HG02678 (cell line): Measurements from ENCODE around the gene WNT3.
"Not testable (repeated sequence)": the region's sequence is repeated elsewhere in the genome, so short reads cannot be mapped to it uniquely, and the experiment has no call there.

ENCODE experiments used
- ATAC-seq: cut with Tn5 transposase; IDR thresholded peaks from one replicate; pipeline ENCODE4 v1.9.1; 2021; ENCODE audit warnings: mild to moderate bottlenecking, moderate library complexity; ENCODE audit not compliant: unreplicated experiment

WNT3 gene

GRCh38 chr17:46815474-46816353 is 2.8 kb downstream of the WNT3 start:
- ATAC-seq, result no peak

GRCh38 chr17:46814446-46814845 is 4.0 kb downstream of the WNT3 start:
- no peak for ATAC-seq

GRCh38 chr17:46813920-46814319 is 4.6 kb downstream of the WNT3 start:
- no peak for ATAC-seq

DNA sequence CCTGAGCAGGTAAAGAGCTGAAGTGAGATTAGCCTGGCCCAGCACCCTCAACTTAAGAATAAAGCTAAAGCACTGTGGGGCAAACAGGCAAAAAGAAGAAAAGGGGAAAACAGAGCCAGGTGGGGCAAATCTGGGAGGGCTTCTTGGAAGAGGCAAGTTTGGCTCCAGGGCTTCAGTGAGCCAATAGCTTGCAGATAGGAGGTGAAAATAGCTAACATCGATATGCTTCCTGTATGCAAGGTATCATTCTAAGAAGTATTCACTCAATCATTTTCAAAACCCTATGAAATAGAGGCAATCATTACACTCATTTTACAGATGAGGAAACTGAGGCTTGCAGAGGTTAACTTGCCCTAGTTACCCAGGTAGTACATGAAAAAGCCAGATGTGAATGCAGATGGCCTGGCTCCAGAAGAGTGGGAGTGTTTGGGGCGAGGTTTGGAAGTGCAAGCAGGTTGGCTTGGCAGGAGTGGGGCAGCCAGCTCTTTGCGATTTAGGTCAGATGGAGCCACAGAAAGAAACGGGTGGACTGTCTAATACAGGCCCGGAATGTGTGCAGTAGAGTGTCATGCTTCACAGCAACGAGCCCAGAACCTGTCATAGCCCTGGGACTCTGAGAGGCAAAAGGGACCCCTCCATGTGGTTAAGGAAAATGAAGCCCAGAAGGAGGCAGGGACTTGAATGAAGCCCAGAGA is 5.7 kb downstream of the WNT3 start:
- no peak for ATAC-seq

DNA sequence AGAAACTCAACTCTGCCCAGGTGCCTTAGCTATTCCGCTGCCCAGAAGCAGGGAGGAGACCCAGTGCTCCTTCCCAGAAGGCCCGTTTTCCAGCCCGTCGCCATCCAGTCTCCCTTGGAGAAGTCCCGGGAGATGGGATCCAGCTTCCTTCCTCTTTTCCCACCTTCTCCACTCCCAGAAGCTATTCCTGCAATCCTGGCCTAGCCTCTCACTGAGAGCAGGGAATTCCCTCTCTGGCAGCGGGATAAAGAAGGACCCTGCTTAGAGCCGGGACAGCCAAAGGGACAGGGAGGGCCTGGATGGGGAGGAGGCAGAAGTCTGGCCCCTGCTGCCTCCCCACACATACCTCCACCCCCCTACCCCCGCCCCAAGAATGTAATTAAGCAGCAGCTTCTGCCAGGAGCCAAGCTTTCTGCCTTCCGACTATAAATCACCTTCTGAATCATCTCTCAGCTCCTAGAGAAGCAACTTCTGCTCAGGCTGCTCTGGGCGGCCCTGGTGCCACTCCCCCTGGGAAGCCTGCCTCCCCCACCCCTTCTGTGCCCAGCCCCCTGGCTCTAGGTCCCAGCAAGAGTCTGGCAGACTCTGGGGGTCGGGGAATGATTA is 6.4 kb downstream of the WNT3 start:
- no peak for ATAC-seq

DNA sequence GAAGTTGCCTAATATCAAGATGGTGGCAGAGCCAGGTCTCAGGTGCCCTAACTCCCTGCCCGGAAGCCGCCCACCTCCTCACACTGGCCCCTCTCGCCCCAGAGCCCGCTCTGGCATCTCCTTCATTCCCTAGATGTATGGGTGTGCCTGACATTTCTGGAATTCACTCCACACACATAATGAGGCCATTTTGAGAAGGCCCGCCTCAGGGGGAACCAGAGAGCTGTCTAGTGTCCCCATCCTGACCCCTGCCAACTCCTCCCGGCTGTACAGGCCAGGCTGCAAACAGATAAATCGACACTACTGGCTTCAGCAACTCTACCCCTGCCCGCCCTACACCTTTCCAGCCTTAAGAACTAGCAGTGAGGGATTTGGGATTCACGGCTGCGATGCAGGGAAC is 7.7 kb downstream of the WNT3 start:
- no peak for ATAC-seq

- no peak for ATAC-seq
These were observed 9.4 kb downstream of the WNT3 start for GRCh38 chr17:46809110-46809571.

DNA sequence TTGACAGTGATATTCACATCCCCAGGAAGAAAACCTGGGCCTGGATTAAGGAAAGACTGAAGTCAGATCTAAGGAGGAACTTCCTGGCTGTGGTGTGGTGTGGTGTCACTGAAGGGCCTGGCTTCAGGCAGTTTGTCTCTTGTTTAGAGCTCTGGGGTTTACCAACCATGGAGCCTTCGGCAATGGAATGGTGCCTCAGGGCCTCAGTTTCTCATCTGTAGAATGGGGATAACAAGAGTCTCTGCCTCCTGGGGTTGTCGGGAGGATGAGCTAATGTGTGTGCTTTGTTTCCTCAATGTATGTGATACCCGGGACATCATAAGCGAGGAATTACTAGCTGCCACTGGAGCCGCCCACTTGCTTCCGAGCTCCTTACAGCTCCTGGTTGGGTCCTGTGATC is 12.7 kb downstream of the WNT3 start:
- no peak for ATAC-seq

DNA sequence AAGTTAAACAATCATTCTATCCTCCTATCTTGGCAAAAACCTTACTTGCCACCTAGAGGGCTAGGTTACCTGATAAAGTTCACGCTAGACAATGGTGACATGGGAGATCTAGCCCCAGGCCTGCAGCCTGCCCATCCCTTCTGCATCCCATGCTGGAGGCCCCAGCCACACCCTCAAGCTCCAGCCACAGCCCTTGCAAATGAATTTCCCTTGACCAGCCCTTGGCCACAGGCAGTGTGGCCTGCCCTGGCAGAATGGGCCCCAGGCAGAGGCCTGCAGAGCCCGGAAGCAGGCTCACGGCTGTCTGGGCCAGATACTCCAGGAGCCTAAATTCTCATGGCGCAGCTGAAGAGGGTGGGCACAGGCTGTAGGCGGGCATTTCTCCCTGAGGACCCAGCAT is 14.9 kb downstream of the WNT3 start:
- no peak for ATAC-seq

DNA sequence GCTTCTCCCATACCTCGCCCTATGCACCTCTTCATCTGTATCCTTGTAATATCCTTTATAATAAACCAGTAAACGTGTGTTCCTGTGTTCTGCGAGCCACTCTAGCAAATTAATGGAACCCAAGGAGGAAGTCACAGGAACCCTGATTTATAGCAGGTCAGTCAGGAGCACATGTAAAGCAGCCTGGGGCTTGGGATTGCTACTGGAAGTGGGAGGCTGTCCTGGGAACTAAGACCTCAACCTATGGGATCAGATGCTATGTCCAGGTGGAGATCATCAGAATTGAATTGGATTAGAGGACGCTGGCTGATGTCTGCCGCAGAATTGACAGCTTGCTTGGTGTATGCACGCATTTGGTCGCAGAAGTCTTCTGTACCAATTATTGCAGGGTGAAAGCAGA is 15.7 kb downstream of the WNT3 start:
- ATAC-seq, result no peak

- no peak for ATAC-seq
These were observed 17.9 kb downstream of the WNT3 start for GRCh38 chr17:46800573-46800972.

DNA sequence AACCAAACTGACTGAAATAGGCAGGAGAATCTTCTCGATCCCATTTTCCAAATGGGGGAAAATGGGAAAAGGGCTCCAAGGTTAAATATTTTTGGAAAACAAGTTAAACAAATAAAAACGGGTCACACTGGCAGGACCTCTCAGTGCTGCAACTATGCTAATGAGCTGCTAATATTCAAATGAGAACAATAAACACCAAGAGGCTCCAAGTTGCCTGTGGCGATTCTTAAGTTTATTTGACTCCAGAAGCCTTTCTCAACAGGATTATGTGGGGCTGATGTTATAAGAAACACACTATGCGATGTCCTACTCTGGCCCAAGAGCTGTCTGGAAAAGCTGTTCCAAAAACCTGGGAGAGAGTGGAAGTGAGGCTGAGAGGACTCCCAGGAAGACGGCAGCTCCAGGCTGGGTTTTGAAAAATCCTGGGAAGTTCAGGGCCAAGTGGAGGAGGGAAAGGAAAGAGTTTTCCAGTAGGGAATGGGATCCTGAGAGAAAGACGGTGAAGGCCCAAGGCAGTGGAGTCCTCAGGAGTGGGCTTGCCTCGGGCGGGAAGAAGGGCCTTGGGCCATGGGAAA is 21.4 kb downstream of the WNT3 start:
- no peak for ATAC-seq

- no peak for ATAC-seq
These were observed 22.0 kb downstream of the WNT3 start for GRCh38 chr17:46796524-46796923.

DNA sequence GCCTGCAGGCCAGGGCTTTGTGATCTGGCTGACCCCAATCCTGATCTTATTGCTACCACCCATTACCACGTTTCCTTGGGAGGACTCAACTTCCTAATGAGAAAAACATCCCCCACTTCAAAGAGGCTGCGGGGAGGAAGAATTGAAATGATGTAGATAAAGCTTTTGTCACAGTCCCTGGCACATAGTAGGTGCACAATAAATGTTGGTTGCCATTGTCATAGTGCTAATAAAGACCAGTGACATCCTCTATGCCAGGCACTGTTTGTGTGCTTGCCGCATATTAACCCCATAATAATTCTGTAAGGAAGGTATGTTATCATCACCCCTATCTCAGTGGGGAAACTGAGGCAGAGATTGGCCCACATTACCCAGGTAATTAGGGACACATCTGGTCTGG is 22.4 kb downstream of the WNT3 start:
- no peak for ATAC-seq

DNA sequence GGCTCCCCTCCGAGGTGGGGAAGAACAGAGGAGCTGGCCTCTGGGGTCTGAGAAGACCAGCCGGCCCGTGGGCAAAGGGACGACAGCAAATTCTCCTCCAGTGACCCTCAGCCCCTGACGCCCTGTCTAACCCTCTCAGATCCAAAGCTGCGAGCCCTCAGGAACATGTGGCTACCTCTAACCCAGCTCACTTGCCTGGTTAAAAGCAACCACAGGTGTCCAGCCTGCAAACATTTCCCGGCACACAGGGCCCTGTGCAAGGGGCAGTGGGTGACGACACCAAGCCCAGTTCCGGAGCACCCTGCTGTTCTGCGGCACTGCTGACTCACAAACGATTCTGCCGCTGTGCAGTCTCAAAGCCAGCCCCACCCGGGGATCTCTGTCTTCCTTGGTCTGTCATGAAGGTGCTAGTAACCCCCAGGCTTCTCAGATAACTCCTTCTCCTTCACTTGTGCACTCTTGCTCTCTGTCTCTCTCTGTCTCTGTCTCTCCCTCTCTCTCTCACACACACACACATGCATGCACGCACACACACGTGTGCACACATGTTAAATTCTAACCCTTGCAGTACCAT is 23.0 kb downstream of the WNT3 start:
- ATAC-seq, result no peak

- ATAC-seq, result no peak
These were observed 24.2 kb downstream of the WNT3 start for GRCh38 chr17:46794318-46794717.

GRCh38 chr17:46793541-46793940 is 25.0 kb downstream of the WNT3 start:
- ATAC-seq, result no peak

- ATAC-seq, result not testable (repeated sequence)
These were observed 25.5 kb downstream of the WNT3 start for GRCh38 chr17:46793023-46793422.

DNA sequence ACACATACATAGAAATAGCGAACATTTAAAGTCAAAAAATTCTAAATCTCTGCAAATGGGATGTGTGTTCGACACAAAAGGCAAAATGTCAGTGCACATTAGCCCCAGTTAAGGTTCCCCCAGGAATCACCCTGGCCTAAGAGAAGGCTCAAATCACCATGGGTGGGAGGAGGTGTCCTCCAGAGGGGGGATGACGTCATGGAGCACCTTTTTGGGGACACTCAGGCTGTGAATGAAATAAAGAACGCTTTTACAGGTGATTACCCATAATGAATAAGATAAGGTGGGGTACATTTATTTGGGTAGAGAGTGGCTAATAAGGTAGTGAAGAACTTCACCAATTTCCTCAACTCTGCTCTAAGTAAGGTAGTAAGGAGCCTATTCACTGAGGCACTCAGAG is 26.4 kb downstream of the WNT3 start:
- ATAC-seq, result no peak

- no peak for ATAC-seq
These were observed 27.0 kb downstream of the WNT3 start for GRCh38 chr17:46791531-46791930.

DNA sequence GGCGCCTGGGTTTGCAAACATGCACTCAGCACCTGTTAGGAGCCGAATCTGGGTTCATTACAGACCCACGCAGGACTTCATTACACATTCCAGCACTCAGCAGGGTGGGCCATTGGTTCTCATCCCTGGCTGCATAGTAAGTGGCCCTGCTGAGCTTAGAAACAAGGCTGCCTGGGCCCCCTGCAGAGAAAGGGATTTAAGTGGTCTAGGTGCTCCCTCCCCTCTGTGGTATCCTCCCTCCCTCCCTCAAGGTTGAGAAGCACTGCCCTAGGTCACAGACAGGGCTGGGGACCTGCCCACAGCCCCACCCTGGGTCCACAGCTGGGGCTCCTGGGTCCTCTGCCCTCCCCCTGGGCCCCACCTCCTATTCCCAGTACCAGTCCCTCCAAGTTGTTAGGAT is 28.3 kb downstream of the WNT3 start:
- no peak for ATAC-seq
